Spleen (tissue), 11 donors: ENCODE data around the gene CDK13. TPM values are rescaled to one million over a fixed set of nuclear protein-coding genes. Genes with fewer than 3 reads are reported as not detected.
A peak's percentile ranks its signal among the peaks of the same experiment; 100 is the strongest.

Experiments used
- DNase-seq: peaks from one replicate; pipeline ENCODE4 v3.0.0-alpha.2; 2020
- H3K27ac ChIP-seq, 8 donors: fragments of 200-600 bp; sonication (generic) in 7 of 8; 1 replicate in 4 of 8; 2 replicates in 4 of 8; pipeline versions ENCODE4 v1.5.0 to v1.8.0; 2016 to 2021; ENCODE audit warnings: inconsistent platforms in 4 of 8, mild to moderate bottlenecking in 4 of 8, moderate library complexity in 1 of 8
- H3K27me3 ChIP-seq, 7 donors: fragments of 200-600 bp; sonication (generic) in 6 of 7; replicated peaks in 1 of 7; 1 replicate in 4 of 7; 2 replicates in 3 of 7; pipeline versions ENCODE4 v1.5.0 to v1.8.0; 2016 to 2021; ENCODE audit warnings: inconsistent platforms in 3 of 7, mild to moderate bottlenecking in 1 of 7
- H3K36me3 ChIP-seq, 6 donors: fragments of 200-600 bp; sonication (generic) in 5 of 6; 1 replicate in 4 of 6; 2 replicates in 2 of 6; pipeline versions ENCODE4 v1.5.0 to v1.8.0; 2016 to 2021; ENCODE audit warnings: inconsistent platforms in 2 of 6
- H3K4me1 ChIP-seq, 6 donors: fragments of 200-600 bp; sonication (generic) in 5 of 6; 1 replicate in 3 of 6; 2 replicates in 3 of 6; pipeline versions ENCODE4 v1.5.0 to v1.8.0; 2016 to 2021; ENCODE audit warnings: inconsistent platforms in 3 of 6
- H3K4me3 ChIP-seq, 8 donors: fragments of 200-600 bp; sonication (generic) in 7 of 8; 1 replicate in 4 of 8; 2 replicates in 4 of 8; pipeline versions ENCODE4 v1.5.0 to v1.8.0; 2016 to 2021; ENCODE audit warnings: inconsistent platforms in 4 of 8, mild to moderate bottlenecking in 4 of 8, moderate library complexity in 2 of 8
- H3K9me3 ChIP-seq, 8 donors: fragments of 200-600 bp; sonication (generic) in 7 of 8; 1 replicate in 4 of 8; 2 replicates in 4 of 8; pipeline versions ENCODE4 v1.5.0 to v1.8.0; 2016 to 2021; ENCODE audit warnings: inconsistent platforms in 4 of 8
- POLR2A ChIP-seq, 3 donors: fragments of 450-650 bp; IDR thresholded peaks; one replicate each; pipeline ENCODE4 v1.5.1; 2017; ENCODE audit warnings: antibody characterized with exemption in 3 of 3, mild to moderate bottlenecking in 1 of 3
- POLR2AphosphoS5 ChIP-seq, 3 donors: sonication (generic); formaldehyde crosslinking; IDR thresholded peaks; one replicate each; pipeline ENCODE4 v1.5.1; 2017; ENCODE audit warnings: antibody characterized with exemption in 3 of 3
- WGBS, 5 donors: extraction: QIAGEN DNeasy Blood & Tissue Kit in 3 of 5; methylation state at CpG; one replicate each; pipeline versions ENCODE4 v1.1.5 to v1.1.7; 2013 to 2018; 5-methylcytosine and 5-hydroxymethylcytosine counted together
- intact Hi-C: fragments of 100-400 bp; cut with DNase I; formaldehyde crosslinking; loops from one replicate; pipeline ENCODE4 v1.15.0; 2023; ENCODE audit warnings: low total_unique reads
- polyA plus RNA-seq, 3 donors: library from polyadenylated mRNA; stranded (reverse); fragments of 200-250 nt; gene quantifications; one replicate each; pipeline ENCODE4 v1.2.1, GENCODE V29; 2013
- total RNA-seq, 7 donors: library from RNA; depleted of rRNA in 3 of 7; stranded (reverse); fragments of >200 nt in 3 of 7; fragmentation: NEBNext Ultra II Directional in 4 of 7; extraction: Animal tissue kit (Norgen Biotek cat#: 25700) in 4 of 7; gene quantifications; one replicate each; pipeline versions ENCODE4 v1.1.0 to v1.2.1, GENCODE V29; 2016 to 2021
- TF ChIP-seq, protein P1 (sequence below), 11 experiments: fragments of 200-600 bp in 7 of 11; fragments of 450-650 bp in 4 of 11; sonication (generic) in 4 of 11; IDR thresholded peaks in 8 of 11; conservative IDR thresholded peaks in 3 of 11; 1 replicate in 7 of 11; 2 replicates in 4 of 11; pipeline versions ENCODE4 v1.4.0 to v1.8.0; 2016 to 2021; ENCODE audit warnings: antibody characterized with exemption in 11 of 11, inconsistent platforms in 4 of 11, mild to moderate bottlenecking in 1 of 11
- donor health status: healthy with polysubstance abuse.
- donor health status: DM: no; HTN: no; CAD: no; lungs with moderate emphysema.
- donor health status: DM: no; HTN: no; CAD: no.
- donor health status: Bipolar disorder and iron deficiency.
- donor health status: healthy.
- donor health status: DM: no; HTN: no; CAD: no.
- donor health status: DM: yes; HTN: yes; CAD: no.

CDK13 gene
- total and polyA plus RNA-seq, 10 donors = 18.0 to 125 (median 79.7) TPM

DNA sequence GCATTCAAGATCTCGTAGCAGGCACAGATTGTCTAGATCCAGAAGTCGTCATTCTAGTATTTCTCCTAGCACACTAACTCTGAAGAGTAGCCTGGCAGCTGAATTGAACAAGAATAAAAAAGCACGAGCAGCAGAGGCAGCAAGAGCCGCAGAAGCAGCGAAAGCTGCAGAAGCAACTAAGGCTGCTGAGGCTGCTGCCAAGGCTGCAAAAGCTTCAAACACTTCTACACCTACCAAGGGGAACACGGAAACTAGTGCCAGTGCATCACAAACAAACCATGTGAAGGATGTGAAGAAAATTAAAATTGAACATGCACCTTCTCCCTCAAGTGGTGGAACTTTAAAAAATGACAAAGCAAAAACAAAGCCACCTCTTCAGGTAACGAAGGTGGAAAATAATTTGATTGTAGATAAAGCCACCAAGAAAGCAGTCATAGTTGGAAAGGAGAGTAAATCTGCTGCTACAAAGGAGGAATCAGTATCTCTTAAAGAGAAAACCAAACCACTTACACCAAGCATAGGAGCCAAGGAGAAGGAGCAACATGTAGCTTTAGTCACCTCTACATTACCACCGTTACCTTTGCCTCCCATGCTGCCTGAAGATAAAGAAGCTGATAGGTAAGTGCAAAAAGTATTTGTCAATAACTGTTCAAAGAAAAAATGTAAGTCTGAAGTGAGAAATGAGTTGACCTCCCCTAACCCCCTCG, 37.7 kb downstream of the CDK13 start:
- Histone ChIP-seq H3K36me3 (peaks cover 0 to 48% (median 3%) of the 10 kb centered on the region in 6 donors), H3K4me1 (peaks cover 3 to 80% (median 34%) of the 10 kb centered on the region in 6 donors), H3K27me3 (no peaks in the 10 kb centered on the region), H3K4me3 (no peak overlapping the region), H3K27ac (no peak overlapping the region), H3K9me3 (no peaks in the 10 kb centered on the region)
- no peak for DNase-seq
- 85 to 91% (median 90%) methylated on average over 9 of the region's 9 CpGs for WGBS, 5 donors
- intact Hi-C loops = no loop called here
- TF ChIP-seq, protein P1, sequence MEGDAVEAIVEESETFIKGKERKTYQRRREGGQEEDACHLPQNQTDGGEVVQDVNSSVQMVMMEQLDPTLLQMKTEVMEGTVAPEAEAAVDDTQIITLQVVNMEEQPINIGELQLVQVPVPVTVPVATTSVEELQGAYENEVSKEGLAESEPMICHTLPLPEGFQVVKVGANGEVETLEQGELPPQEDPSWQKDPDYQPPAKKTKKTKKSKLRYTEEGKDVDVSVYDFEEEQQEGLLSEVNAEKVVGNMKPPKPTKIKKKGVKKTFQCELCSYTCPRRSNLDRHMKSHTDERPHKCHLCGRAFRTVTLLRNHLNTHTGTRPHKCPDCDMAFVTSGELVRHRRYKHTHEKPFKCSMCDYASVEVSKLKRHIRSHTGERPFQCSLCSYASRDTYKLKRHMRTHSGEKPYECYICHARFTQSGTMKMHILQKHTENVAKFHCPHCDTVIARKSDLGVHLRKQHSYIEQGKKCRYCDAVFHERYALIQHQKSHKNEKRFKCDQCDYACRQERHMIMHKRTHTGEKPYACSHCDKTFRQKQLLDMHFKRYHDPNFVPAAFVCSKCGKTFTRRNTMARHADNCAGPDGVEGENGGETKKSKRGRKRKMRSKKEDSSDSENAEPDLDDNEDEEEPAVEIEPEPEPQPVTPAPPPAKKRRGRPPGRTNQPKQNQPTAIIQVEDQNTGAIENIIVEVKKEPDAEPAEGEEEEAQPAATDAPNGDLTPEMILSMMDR (IDR thresholded peaks at IDR 0.05 in 8 of 11, conservative IDR thresholded peaks at IDR 0.05 in 3 of 11) = no peak
- no peak for TF ChIP-seq POLR2AphosphoS5 (IDR thresholded peaks at IDR 0.05)
- TF ChIP-seq POLR2A (IDR thresholded peaks at IDR 0.05) = no peak

DNA sequence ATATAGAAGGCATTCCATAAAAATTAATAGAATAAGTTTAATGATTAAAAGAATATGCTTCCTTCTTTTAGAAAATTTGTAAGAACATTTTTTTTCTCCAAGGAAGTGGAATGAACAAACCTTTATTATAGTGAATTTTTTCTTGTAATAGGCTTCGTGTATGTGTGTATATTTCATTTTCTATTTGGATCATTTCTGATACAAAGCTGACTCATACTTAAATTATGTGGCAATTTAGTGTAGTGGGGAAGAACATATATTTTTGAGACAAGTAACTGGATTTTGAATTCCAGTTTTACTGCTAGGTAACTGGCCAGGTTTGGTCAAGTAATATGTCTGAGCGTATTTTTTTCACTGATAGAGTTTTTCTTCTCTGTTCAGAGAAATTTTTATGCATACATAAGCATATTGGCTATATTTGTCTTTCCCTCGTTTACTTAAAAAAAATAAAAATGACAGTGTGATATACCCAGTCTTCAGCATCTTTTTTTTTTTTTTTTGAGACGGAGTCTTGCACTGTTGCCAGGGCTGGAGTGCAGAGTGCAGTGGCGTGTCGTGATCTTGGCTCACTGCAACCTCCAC, 50.8 kb downstream of the CDK13 start:
- WGBS, 5 donors = 85 to 95% (median 90%) methylated on average over 6 of the region's 6 CpGs
- Histone ChIP-seq H3K4me3 (no peak overlapping the region), H3K36me3 (peaks cover 0 to 86% (median 12%) of the 10 kb centered on the region in 6 donors)

DNA sequence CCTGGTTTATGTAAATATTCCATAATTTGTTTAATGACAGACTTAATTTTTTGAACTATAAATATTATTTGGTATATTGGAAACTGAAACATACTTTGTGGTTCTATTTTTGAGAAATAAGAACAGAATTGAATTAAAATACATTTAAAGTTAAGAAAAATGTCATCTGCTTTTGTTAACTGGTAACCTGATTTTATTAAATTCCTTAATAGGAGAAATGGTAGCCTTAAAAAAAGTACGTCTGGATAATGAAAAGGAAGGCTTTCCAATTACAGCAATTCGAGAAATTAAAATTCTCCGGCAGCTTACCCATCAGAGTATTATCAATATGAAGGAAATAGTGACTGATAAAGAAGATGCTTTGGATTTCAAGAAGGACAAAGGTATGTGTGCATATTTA, 51.6 kb downstream of the CDK13 start:
- no peak overlapping the region for H3K4me3 ChIP-seq
- H3K27ac ChIP-seq = no peak overlapping the region
- DNase-seq = no peak
- no peaks in the 10 kb centered on the region for H3K27me3 ChIP-seq
- H3K9me3 ChIP-seq = no peaks in the 10 kb centered on the region
- TF ChIP-seq POLR2AphosphoS5 (IDR thresholded peaks at IDR 0.05) (no peak), POLR2A (IDR thresholded peaks at IDR 0.05) (no peak)
- TF ChIP-seq, protein P1 (IDR thresholded peaks at IDR 0.05 in 8 of 11, conservative IDR thresholded peaks at IDR 0.05 in 3 of 11) = no peak
- peaks cover 0 to 93% (median 12%) of the 10 kb centered on the region in 6 donors for H3K36me3 ChIP-seq
- 94 to 100% (median 97%) methylated on average over 3 of the region's 3 CpGs for WGBS, 5 donors
- H3K4me1 ChIP-seq = peaks cover 0 to 4% (median 0%) of the 10 kb centered on the region in 6 donors
- intact Hi-C loops = no loop called here

More for the DNA sequence above, 50.8 kb downstream of the CDK13 start:
- TF ChIP-seq, protein P1 (IDR thresholded peaks at IDR 0.05 in 8 of 11, conservative IDR thresholded peaks at IDR 0.05 in 3 of 11) = no peak
- no peak for TF ChIP-seq POLR2A (IDR thresholded peaks at IDR 0.05)
- no peak for TF ChIP-seq POLR2AphosphoS5 (IDR thresholded peaks at IDR 0.05)
- DNase-seq = no peak
- H3K9me3 ChIP-seq = no peaks in the 10 kb centered on the region
- peaks cover 0 to 6% (median 0%) of the 10 kb centered on the region in 6 donors for H3K4me1 ChIP-seq
- H3K27me3 ChIP-seq = no peaks in the 10 kb centered on the region
- intact Hi-C loops = no loop called here
- no peak overlapping the region for H3K27ac ChIP-seq

DNA sequence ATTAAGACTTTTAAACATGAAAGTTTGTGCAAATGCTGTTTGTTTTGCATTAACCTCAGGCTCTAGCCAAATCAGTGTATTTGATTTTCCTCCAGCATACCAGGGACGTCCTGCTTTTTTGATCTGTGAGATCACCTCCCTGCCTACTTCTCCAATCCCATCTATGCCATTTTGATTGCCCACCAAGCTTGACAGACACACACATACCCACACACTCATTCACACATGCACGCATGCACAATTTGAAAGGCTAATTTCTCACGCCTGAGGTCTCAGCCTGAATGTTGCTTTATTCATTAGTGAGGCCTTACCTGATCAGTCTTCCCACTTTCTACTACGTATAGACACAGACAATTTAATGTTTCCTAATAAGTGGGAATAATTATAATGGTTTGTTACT, 53.5 kb downstream of the CDK13 start:
- TF ChIP-seq, protein P1 (IDR thresholded peaks at IDR 0.05 in 8 of 11, conservative IDR thresholded peaks at IDR 0.05 in 3 of 11) = no peak
- TF ChIP-seq POLR2AphosphoS5 (IDR thresholded peaks at IDR 0.05) (peak in 1 of 3 donors; percentile 8), POLR2A (IDR thresholded peaks at IDR 0.05) (no peak)
- Histone ChIP-seq H3K4me1 (peaks cover 0 to 4% (median 0%) of the 10 kb centered on the region in 6 donors), H3K27me3 (no peaks in the 10 kb centered on the region), H3K36me3 (peaks cover 0 to 94% (median 12%) of the 10 kb centered on the region in 6 donors), H3K27ac (no peak overlapping the region), H3K9me3 (no peaks in the 10 kb centered on the region), H3K4me3 (no peak overlapping the region)
- DNase-seq = no peak
- intact Hi-C loops = no loop called here
- WGBS, 5 donors = 82 to 92% (median 90%) methylated on average over 4 of the region's 4 CpGs
